ENCODE data around the gene JUNB.
A peak's percentile ranks its signal among the peaks of the same experiment; 100 is the strongest.

The JUNB gene

GRCh38 chr19:12791345-12792050 lies at the start of gene JUNB:
TSS of gene JUNB (plus strand) at chr19:12791486. CDS start at chr19:12791772, 286 bp downstream.
- peak; percentile 96 for DNase-seq (ENCODE audit: low read depth)

- DNase-seq (ENCODE audit: low read depth): no peak
Measured at GRCh38 chr19:12745166-12745897, 46.0 kb upstream of the JUNB start.

GRCh38 chr19:12748489-12748888 lies 42.8 kb upstream of the JUNB start:
- DNase-seq (ENCODE audit: low read depth): no peak

- no peak for DNase-seq (ENCODE audit: low read depth)
Measured at GRCh38 chr19:12749938-12750521, 41.3 kb upstream of the JUNB start.

- no peak for DNase-seq (ENCODE audit: low read depth)
Measured at GRCh38 chr19:12750851-12751250, 40.4 kb upstream of the JUNB start.

- DNase-seq (ENCODE audit: low read depth): no peak
Measured at GRCh38 chr19:12751635-12752034, 39.7 kb upstream of the JUNB start, which contains the start of gene BEST2. TSS of gene BEST2 (plus strand) at chr19:12751791. CDS start at chr19:12752593, 802 bp downstream.

- no peak for DNase-seq (ENCODE audit: low read depth)
Measured at GRCh38 chr19:12752056-12752781, 39.1 kb upstream of the JUNB start.

GRCh38 chr19:12754465-12755196 lies 36.7 kb upstream of the JUNB start:
- DNase-seq (ENCODE audit: low read depth): no peak

- DNase-seq (ENCODE audit: low read depth): no peak
Measured at GRCh38 chr19:12756150-12756883, 35.0 kb upstream of the JUNB start.

- DNase-seq (ENCODE audit: low read depth): no peak
Measured at GRCh38 chr19:12757544-12758274, 33.6 kb upstream of the JUNB start.

- DNase-seq (ENCODE audit: low read depth): no peak
Measured at GRCh38 chr19:12759686-12760085, 31.6 kb upstream of the JUNB start.

GRCh38 chr19:12763100-12763499 lies 28.2 kb upstream of the JUNB start:
- no peak for DNase-seq (ENCODE audit: low read depth)

GRCh38 chr19:12764698-12765097 lies 26.6 kb upstream of the JUNB start:
- no peak for DNase-seq (ENCODE audit: low read depth)

- DNase-seq (ENCODE audit: low read depth): no peak
Measured at GRCh38 chr19:12766051-12766521, 25.2 kb upstream of the JUNB start.

- DNase-seq (ENCODE audit: low read depth): no peak
Measured at GRCh38 chr19:12767150-12767549, 24.1 kb upstream of the JUNB start.

GRCh38 chr19:12767666-12768065 lies 23.6 kb upstream of the JUNB start:
- DNase-seq (ENCODE audit: low read depth): no peak

- no peak for DNase-seq (ENCODE audit: low read depth)
Measured at GRCh38 chr19:12769689-12770088, 21.6 kb upstream of the JUNB start.

GRCh38 chr19:12770922-12771321 lies 20.4 kb upstream of the JUNB start:
- no peak for DNase-seq (ENCODE audit: low read depth)

- no peak for DNase-seq (ENCODE audit: low read depth)
Measured at GRCh38 chr19:12772323-12772722, 19.0 kb upstream of the JUNB start.

- DNase-seq (ENCODE audit: low read depth): no peak
Measured at GRCh38 chr19:12773571-12773970, 17.7 kb upstream of the JUNB start.
